LNCAP (cell line): ENCODE results near the gene ADGRG6.

Source experiments
- CTCF ChIP-seq: fragments of 450-650 bp; IDR thresholded peaks from 2 replicates; pipeline ENCODE4 v1.5.1; 2017; ENCODE audit warnings: mild to moderate bottlenecking

Gene ADGRG6

GRCh38 chr6:142353690-142354089 lies 51.9 kb downstream of the ADGRG6 start:
- TF ChIP-seq CTCF: no peak

GRCh38 chr6:142354650-142355049 lies 52.8 kb downstream of the ADGRG6 start:
- no peak for TF ChIP-seq CTCF

GRCh38 chr6:142355520-142356174 lies 53.8 kb downstream of the ADGRG6 start:
- no peak for TF ChIP-seq CTCF

GRCh38 chr6:142356201-142356883 lies 54.5 kb downstream of the ADGRG6 start:
- no peak for TF ChIP-seq CTCF

- TF ChIP-seq CTCF: no peak
Measured at GRCh38 chr6:142356884-142357225, 55.0 kb downstream of the ADGRG6 start.

GRCh38 chr6:142357879-142358278 lies 56.1 kb downstream of the ADGRG6 start:
- no peak for TF ChIP-seq CTCF

- no peak for TF ChIP-seq CTCF
Measured at GRCh38 chr6:142359271-142359960, 57.6 kb downstream of the ADGRG6 start.
